K562 (cell line): ENCODE measurements around the gene TMEM120B. TPM values are rescaled to one million over a fixed set of nuclear protein-coding genes. Genes with fewer than 3 reads are reported as not detected.

Source experiments
- ATF7 ChIP-seq: fragments of 450-650 bp; IDR thresholded peaks from 2 replicates; pipeline ENCODE4 v1.7.1; 2014; ENCODE audit warnings: mild to moderate bottlenecking, moderate library complexity
- C11orf30 ChIP-seq: fragments of 450-650 bp; IDR thresholded peaks from 2 replicates; pipeline ENCODE4 v1.6.1; 2016; ENCODE audit warnings: low read depth, mild to moderate bottlenecking
- ELF1 ChIP-seq: fragments of 200-800 bp; sonication (Bioruptor generic); IDR thresholded peaks from 2 replicates; pipeline ENCODE4 v1.6.1; 2016; ENCODE audit warnings: missing genetic modification characterization, missing compliant biosample characterization
- HLTF ChIP-seq: fragments of 450-650 bp; IDR thresholded peaks from 2 replicates; pipeline ENCODE4 v1.6.1; 2016
- NR2C2 ChIP-seq, 2 experiments: fragments of 200-800 bp in 1 of 2; sonication (Bioruptor generic) in 1 of 2; sonication (generic) in 1 of 2; formaldehyde crosslinking in 1 of 2; IDR thresholded peaks; 2 replicates each; pipeline versions ENCODE4 v1.6.1 to v1.8.0; 2016 to 2022; ENCODE audit warnings: mild to moderate bottlenecking in 1 of 2, missing compliant biosample characterization in 1 of 2, missing genetic modification characterization in 1 of 2, missing genetic modification reagents in 1 of 2
- POLR2G ChIP-seq: fragments of 200-400 bp; formaldehyde crosslinking; IDR thresholded peaks from 2 replicates; pipeline ENCODE4 v1.6.1; 2017; ENCODE audit warnings: low read depth, mild to moderate bottlenecking, antibody characterized with exemption, low read length, moderate library complexity
- TAF7 ChIP-seq: fragments of 450-650 bp; IDR thresholded peaks from 2 replicates; pipeline ENCODE4 v1.6.1; 2016; ENCODE audit warnings: missing genetic modification characterization, missing compliant biosample characterization
- polyA plus RNA-seq, 8 experiments: library from polyadenylated mRNA; depleted of rRNA in 4 of 8; stranded (reverse) in 5 of 8; unstranded in 3 of 8; fragments of >200 nt; fragmentation: Nextera tagmentation in 2 of 8; fragmentation: Illumina TruSeq in 1 of 8; extraction: Ambion mirVana in 2 of 8; extraction: Trizol in 1 of 8; gene quantifications; 2 replicates each; pipeline versions ENCODE4 v1.2.1 to v1.2.3, GENCODE V29; 2011 to 2014; ENCODE audit warnings: inconsistent platforms in 1 of 8, missing spikeins in 1 of 8
- total RNA-seq, 7 experiments: library from RNA; depleted of rRNA in 6 of 7; stranded (reverse); fragments of >200 nt in 6 of 7; fragmentation: Illumina TruSeq in 2 of 7; extraction: Trizol in 2 of 7; gene quantifications; 2 replicates each; pipeline versions ENCODE4 v1.2.1 to v1.2.3, GENCODE V29; 2011 to 2021; ENCODE audit warnings: low replicate concordance in 1 of 7
- TF ChIP-seq, protein P1 (sequence below): fragments of 250-450 bp; sonication (Bioruptor Pico); IDR thresholded peaks from 2 replicates; pipeline ENCODE4 v1.4.0; 2020
- TF ChIP-seq, protein P2 (sequence below): fragments of 200-800 bp; sonication (Bioruptor generic); IDR thresholded peaks from 2 replicates; pipeline ENCODE4 v1.6.1; 2017; ENCODE audit warnings: missing genetic modification characterization, missing compliant biosample characterization
- TF ChIP-seq, protein P3 (sequence below), 2 experiments: fragments of 250-450 bp in 1 of 2; fragments of 450-650 bp in 1 of 2; sonication (Bioruptor Pico) in 1 of 2; IDR thresholded peaks; 2 replicates each; pipeline versions ENCODE4 v1.6.1 to v1.8.0; 2016 to 2021; ENCODE audit warnings: mild to moderate bottlenecking in 2 of 2, moderate library complexity in 2 of 2, missing compliant biosample characterization in 1 of 2, missing genetic modification characterization in 1 of 2
- TF ChIP-seq, protein P4 (sequence below): fragments of 200-400 bp; formaldehyde crosslinking; IDR thresholded peaks from 2 replicates; pipeline ENCODE4 v1.6.1; 2017; ENCODE audit warnings: mild to moderate bottlenecking, low read depth, low read length, moderate library complexity
- TF ChIP-seq, protein P5 (sequence below): sonication (generic); formaldehyde crosslinking; IDR thresholded peaks from 2 replicates; pipeline ENCODE4 v1.9.0; 2022; ENCODE audit warnings: mild to moderate bottlenecking, missing genetic modification reagents

Gene TMEM120B
- total and polyA plus RNA-seq, 9 of the 15 experiments (the other 6 are each of a cell fraction or from before 2014, with no cell fraction given) = 1.7 to 18.6 (median 7.4) TPM

DNA sequence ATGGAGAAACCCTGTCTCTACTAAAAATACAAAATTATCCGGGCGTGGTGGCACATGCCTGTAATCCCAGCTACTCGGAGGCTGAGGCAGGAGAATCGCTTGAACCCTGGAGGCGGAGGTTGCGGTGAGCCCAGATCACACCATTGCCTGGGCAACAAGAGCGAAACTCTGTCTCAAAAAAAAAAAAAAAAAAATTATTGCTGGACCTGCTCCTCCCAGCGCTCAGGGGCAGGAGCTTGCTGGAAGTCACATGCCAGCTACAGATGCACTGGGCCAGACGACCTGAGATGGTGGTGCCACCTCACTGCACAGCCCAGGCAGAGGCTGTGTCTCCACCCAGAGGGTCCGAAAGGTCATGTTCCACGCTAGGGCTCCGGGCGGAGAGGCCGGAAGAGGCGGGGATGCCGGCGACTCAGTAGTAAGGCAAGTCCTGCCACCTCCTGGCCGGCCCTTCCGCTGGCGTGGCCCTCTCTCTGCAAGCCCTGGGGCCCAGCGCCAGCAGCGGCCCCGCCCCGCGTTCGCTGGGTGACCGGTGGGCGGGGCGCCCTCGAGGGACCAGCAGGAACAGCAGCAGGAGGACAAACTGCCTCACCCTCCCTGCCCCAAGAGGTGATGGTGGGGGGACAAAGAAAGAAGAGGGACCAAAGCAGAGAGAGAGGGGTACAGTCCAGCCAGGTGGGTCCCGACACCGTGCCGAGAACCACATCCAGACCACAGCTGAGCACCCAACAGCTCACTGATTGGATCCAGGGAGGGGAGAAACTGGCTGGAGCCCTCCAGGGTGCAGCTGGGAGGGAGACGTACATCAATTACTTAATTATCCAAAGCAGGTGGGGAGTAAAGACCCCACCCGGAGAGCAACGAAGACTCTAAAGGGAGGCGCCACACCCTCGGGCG lies 84.6 kb downstream of the TMEM120B start (continued):
- TF ChIP-seq, protein P1, sequence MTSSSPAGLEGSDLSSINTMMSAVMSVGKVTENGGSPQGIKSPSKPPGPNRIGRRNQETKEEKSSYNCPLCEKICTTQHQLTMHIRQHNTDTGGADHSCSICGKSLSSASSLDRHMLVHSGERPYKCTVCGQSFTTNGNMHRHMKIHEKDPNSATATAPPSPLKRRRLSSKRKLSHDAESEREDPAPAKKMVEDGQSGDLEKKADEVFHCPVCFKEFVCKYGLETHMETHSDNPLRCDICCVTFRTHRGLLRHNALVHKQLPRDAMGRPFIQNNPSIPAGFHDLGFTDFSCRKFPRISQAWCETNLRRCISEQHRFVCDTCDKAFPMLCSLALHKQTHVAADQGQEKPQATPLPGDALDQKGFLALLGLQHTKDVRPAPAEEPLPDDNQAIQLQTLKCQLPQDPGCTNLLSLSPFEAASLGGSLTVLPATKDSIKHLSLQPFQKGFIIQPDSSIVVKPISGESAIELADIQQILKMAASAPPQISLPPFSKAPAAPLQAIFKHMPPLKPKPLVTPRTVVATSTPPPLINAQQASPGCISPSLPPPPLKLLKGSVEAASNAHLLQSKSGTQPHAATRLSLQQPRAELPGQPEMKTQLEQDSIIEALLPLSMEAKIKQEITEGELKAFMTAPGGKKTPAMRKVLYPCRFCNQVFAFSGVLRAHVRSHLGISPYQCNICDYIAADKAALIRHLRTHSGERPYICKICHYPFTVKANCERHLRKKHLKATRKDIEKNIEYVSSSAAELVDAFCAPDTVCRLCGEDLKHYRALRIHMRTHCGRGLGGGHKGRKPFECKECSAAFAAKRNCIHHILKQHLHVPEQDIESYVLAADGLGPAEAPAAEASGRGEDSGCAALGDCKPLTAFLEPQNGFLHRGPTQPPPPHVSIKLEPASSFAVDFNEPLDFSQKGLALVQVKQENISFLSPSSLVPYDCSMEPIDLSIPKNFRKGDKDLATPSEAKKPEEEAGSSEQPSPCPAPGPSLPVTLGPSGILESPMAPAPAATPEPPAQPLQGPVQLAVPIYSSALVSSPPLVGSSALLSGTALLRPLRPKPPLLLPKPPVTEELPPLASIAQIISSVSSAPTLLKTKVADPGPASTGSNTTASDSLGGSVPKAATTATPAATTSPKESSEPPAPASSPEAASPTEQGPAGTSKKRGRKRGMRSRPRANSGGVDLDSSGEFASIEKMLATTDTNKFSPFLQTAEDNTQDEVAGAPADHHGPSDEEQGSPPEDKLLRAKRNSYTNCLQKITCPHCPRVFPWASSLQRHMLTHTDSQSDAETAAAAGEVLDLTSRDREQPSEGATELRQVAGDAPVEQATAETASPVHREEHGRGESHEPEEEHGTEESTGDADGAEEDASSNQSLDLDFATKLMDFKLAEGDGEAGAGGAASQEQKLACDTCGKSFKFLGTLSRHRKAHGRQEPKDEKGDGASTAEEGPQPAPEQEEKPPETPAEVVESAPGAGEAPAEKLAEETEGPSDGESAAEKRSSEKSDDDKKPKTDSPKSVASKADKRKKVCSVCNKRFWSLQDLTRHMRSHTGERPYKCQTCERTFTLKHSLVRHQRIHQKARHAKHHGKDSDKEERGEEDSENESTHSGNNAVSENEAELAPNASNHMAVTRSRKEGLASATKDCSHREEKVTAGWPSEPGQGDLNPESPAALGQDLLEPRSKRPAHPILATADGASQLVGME (CRISPR knock-in tag) = 0 out of 2 replicates have a peak, but pooled peaks have one; percentile 32
- peak; percentile 85 for TF ChIP-seq POLR2G
- TF ChIP-seq ATF7 = peak; percentile 82
- TF ChIP-seq, protein P2, sequence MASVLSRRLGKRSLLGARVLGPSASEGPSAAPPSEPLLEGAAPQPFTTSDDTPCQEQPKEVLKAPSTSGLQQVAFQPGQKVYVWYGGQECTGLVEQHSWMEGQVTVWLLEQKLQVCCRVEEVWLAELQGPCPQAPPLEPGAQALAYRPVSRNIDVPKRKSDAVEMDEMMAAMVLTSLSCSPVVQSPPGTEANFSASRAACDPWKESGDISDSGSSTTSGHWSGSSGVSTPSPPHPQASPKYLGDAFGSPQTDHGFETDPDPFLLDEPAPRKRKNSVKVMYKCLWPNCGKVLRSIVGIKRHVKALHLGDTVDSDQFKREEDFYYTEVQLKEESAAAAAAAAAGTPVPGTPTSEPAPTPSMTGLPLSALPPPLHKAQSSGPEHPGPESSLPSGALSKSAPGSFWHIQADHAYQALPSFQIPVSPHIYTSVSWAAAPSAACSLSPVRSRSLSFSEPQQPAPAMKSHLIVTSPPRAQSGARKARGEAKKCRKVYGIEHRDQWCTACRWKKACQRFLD (CRISPR knock-in tag) = peak; percentile 51; the same call in 1 of the 2 replicates
- peak; percentile 41 for TF ChIP-seq TAF7 (tag)
- TF ChIP-seq HLTF = 0 out of 2 replicates have a peak, but pooled peaks have one; percentile 21
- TF ChIP-seq, protein P3, sequence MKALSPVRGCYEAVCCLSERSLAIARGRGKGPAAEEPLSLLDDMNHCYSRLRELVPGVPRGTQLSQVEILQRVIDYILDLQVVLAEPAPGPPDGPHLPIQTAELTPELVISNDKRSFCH (CRISPR knock-in tag; IDR thresholded peaks at IDR 0.05) = no peak
- TF ChIP-seq, protein P3 (tag; IDR thresholded peaks at IDR 0.05) = peak; percentile 85; the same call in 1 of the 2 replicates
- TF ChIP-seq, protein P4, sequence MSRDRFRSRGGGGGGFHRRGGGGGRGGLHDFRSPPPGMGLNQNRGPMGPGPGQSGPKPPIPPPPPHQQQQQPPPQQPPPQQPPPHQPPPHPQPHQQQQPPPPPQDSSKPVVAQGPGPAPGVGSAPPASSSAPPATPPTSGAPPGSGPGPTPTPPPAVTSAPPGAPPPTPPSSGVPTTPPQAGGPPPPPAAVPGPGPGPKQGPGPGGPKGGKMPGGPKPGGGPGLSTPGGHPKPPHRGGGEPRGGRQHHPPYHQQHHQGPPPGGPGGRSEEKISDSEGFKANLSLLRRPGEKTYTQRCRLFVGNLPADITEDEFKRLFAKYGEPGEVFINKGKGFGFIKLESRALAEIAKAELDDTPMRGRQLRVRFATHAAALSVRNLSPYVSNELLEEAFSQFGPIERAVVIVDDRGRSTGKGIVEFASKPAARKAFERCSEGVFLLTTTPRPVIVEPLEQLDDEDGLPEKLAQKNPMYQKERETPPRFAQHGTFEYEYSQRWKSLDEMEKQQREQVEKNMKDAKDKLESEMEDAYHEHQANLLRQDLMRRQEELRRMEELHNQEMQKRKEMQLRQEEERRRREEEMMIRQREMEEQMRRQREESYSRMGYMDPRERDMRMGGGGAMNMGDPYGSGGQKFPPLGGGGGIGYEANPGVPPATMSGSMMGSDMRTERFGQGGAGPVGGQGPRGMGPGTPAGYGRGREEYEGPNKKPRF = no peak
- TF ChIP-seq C11orf30 = no peak
- peak; percentile 65; the same call in 1 of the 2 replicates for TF ChIP-seq ELF1 (tag)
- TF ChIP-seq NR2C2 (CRISPR knock-in tag; IDR thresholded peaks at IDR 0.05) = peak; percentile 80
- peak; percentile 87 for TF ChIP-seq NR2C2 (tag; IDR thresholded peaks at IDR 0.05)
- TF ChIP-seq, protein P5, sequence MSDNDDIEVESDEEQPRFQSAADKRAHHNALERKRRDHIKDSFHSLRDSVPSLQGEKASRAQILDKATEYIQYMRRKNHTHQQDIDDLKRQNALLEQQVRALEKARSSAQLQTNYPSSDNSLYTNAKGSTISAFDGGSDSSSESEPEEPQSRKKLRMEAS (CRISPR knock-in tag) = peak; percentile 81
